NCI-H82 (cell line): ENCODE results near the gene ATP6V0E2.
"Not testable (repeated sequence)": the region's sequence is repeated elsewhere in the genome, so short reads cannot be mapped to it uniquely, and the experiment has no call there.

Source experiments
- DNase-seq: peaks from one replicate; lab custom pipeline; 2025; lab: John Stamatoyannopoulos, UW

ATP6V0E2 gene

DNA sequence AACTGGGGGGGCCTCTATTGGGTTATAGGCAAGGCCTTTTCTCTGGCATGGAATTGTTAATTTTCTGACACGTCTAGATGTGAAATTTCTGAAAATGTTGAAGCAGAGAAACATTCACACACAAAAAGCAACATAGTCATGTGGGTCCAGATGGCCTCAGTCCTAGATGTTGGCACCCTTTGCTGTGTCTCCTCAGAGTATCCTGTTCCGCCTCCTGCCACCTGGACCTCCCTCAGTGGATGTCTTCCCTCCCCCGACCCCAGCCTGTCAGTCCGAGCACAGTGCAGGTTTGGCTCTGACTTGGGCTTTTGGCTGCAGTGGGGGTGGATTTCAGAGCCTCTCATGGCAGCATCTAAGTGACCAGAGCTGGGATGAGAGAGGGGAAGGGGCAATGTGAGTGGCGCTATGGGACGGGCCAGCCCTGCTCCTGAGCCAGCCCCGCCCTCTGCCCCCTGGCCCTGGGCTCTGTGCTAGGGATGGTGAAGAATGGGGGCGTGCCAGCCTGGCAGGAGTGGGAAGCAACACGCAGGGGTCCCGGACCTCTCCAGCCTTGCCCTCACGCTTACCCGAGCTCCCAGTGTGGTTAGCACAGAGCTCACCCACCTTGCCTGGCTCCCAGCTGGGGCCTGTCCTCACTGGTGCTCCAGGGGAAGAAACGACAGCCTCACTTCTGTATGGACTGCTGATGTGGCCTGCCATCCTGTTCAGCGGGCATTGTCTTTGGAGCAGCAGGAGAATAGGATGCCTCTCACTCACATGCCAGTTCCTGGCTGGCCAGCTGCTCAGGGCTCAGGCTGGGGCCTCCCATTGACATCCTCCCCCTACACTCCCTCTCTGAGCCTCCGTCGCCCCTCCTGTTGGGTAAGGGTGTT, 6.2 kb downstream of the ATP6V0E2 start:
- peak; percentile 51 for DNase-seq

DNA sequence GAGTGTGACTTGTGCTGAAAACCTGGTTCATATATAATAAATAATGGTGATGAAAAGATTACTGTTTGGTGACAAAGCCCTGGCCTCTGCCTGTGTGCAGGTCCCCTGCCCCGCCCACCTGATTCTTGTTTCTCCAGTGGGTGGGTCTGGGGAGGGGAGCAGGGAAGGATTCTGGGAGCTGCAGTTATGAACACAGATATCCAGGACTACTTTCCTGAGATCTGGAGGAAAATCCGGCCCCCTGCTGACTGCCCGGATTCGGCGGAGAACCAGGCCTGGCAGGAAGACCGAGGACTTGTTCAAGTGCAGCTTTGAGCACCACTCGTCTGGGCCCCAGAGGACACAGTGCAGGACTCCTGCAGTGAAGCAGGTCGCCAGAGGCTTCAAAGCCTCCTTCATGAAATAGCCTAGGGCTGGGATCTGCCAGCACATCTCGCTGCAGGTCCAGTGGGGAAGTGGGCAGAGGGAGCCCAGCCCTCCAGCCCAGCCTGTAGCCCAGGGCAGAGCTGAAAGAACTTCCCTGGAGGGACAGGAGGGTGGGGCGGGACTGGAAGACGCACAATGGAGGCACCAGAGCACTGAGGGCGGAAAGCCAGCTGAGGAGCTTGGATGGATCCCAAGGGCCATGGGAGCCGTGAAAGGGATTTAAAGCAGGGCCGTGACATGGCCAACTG, 7.0 kb downstream of the ATP6V0E2 start:
- DNase-seq: no peak

DNA sequence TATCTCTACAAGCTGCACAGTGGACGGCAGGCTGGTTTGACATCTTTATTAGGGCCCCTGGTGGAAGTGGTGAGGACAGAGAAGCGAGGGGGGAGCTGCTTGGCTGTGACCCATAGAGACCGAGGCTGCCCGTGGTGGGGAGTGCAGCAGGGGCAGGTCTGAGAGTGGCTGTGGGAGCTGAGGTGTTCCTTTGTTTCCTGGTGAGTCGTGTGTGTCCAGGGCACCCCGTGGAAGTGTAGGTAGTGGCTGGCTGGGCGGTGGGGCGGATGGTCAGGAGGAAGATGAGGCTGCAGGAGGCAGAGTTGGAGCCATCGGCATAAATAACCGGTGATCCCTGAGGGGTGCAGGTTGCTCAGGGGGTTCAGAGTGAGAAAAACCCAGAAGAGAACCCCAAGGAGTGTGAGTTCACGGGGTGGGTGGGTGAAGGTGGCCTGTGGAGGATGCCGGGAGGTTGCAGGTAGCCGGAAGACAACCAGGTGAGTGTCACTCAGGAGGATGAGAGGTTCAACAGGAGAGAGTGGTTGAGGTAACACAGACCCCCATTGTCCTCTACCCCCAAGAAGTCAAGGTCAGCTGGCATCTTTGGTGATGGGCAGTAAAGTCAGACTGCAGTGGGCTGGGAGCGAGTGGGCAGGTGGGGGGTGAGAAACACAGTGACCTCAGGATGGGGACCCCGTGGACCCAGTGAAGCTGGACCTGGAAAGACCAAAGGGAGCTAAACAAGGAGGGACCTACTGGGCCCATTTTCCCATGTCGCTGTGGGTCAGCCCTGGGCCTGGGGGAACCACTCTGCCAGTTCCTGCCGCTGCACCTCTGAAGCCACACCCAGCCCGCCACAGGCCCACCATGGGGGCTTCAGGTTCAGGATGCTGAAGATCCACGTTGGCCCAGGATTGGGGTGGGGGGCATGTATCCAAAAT, 7.8 kb downstream of the ATP6V0E2 start:
- no peak for DNase-seq

DNA sequence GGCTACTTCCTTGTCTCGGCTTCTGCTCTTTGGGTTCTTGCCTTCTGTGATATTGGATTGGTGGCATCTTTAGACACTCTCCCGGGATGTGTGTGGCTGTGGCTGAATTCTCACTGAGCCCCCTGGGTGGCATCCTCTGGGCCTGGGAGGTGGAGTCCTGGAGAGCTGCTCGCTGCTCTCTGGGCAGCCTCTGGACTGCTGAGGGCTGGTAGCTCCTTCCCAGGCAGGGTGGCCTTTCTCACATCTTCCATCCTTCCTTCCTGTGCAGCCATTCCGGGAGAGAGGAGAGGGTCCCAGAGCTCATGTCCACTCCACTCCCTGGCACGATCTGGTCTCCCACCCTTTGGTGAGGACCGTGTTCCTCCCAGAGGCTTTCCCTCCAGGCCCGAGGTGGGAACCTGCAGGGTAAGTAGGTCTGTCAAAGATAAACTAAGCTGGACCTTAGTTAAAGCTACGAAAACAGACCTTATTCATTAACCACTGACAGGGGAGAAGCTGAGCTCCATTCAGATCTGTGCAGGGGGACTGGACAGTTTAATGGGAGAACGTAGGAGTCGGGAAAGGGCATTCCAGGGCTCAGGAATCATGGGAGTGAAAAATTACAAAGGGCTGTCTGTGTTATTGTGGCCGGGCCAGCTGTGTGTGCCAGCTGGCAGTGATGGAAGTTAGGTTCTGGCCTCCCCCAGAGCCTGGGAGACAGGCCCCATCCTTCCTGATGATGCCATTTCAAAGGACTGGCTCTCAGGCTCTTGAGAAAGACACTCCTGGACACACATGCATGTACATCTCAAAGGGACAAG, 8.7 kb downstream of the ATP6V0E2 start:
- DNase-seq: no peak

DNA sequence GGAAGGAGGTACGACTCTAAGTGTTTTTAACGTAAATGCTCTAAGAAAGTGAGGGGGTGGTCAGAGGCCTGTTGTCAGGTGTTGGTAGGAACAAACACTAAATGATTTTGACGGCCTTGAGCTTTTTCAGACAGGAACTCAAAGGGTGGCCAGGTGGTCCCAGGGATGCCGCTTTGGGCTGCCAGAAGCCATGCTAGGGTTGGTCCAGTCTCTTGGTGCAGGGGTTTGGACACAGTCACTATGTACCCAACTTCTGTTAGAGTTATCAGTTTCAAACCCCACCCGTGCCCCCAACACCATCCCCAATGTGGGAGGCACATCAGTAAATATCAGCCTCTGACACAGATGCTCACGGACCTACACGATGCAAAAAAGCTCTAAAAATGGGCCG, 9.3 kb downstream of the ATP6V0E2 start:
- no peak for DNase-seq

DNA sequence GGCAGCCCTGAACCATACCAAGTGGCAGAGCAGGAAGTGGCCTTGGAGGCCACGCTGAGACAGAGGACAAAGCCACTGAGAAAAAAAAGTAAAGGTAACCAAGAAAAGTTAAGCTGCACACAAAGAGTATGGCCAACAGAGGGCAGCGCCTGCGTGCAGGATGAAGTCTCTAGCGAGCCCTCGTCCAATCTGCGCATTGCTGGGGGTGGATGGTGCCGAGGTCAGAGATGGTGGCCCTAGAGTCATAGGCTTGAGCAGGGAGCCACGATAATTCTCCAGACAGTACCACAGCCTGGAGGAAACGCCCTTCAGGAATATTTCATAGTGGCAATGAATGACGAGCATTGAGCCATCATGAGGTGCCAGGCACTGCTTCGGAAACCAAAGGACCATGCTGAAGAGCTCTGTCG, 9.7 kb downstream of the ATP6V0E2 start:
- peak; percentile 83 for DNase-seq

DNA sequence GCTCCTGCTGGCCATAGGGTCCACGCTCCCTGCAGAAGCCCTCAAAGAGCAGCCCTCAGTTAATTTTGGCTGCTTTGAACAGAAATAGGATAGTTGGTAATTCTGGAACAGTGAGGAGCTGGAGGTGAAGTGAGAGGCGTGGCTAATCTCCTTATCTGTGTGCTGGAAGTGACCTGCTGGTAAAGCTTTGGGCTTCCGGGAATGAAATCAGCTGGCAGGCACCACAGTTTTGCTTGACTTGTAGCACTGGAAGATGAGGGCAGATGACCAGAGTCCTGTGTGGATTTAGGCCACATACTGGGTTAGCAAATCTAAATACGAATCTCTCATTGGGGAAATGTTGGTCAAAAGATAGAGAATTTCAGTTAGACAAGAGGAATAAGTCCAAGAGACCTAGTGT, 10.2 kb downstream of the ATP6V0E2 start:
- no peak for DNase-seq

DNA sequence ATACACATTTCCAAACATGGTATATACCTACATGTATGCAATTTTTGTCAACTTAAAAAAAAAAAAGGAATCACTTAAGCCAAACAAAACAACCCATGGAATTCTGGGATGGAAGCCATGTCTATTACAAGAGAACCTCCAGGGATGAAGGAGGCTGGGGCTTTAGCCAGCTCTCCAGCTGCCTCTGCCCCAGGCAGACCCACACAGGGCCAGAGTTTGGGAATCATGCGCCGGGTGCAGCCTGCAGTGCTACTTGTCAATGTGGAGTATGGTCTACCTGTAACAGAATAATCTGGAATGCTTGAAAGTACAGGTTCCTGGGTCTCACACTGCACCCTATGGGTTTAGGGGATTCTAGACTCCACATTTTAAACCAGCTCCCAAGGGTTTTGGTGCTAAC, 10.8 kb downstream of the ATP6V0E2 start:
- DNase-seq: no peak

DNA sequence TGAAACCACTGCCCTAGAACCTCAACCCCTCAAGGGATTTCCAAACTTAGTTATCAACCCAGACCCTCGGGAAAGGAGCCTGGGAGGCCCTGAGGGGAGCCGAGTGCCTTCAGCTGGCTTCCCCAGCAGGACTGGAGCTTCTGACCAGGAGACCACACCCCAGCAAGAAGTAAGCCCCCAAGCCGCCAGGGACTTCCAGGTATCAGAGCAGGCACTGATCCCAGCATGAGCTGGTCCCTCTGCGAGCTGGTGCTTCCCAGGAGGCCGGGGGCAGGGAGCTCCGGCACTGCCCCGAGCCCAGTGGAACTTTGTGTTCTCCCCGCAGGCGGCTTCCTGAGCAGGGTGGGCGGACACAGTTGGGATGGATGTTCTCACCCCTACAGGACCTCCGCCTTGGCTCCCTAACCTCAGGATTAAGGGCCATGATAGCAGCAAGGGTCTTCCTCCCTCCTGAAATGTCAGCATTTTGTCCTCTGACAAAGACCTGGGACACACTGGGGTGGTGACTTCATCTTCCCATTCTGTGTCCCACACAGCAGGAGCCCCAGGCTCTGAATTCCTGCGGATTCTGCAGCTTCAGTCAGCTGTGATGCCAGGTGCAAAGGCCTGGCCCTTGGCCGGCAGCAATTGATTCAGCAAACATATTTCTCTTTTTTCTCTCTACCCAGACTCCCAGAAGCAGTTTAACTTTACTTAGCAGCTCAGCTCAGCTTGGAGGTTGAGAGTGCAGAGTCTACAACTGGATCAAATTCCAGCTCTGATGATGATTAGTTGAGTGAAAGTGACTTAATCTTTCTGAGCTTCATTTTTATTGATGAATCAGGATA, 11.6 kb downstream of the ATP6V0E2 start:
- DNase-seq: no peak

DNA sequence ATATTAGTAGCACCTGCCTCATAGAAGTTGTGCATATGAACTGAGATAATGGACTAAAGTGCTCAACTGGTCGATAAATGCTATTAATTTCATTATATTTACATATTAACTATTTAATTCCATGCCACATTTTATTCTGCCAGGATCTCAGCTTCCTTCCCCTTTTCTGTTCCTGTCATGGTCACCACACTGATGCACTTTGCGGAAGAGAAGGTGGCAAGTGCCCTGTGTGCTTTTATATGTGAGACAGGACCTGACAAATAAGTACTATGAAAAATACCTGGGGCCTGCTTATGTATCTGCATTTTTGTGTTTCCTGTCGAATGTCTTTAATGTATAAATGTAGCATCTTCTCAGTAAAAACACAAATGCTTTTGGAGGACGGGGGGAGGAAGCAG, 12.2 kb downstream of the ATP6V0E2 start:
- DNase-seq: no peak

DNA sequence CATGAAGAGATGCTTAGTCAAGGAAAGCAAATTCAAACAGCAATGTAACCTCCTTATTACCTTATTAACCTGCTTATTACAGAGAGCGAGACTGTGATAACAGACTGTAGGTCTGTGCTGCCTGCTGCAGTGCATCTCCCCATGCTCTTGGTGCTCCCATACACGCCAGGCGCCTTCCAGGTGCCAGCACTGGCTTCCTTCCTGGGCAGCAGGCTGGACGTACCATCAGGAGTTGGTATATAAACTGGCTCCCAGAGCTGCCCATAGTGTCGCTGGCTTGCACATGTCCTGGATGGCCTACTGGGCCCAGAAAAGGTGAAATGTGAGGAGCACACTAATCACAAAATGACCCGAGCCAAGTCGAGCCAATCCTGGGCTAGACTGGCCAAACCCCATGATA, 13.5 kb downstream of the ATP6V0E2 start:
- DNase-seq: no peak

DNA sequence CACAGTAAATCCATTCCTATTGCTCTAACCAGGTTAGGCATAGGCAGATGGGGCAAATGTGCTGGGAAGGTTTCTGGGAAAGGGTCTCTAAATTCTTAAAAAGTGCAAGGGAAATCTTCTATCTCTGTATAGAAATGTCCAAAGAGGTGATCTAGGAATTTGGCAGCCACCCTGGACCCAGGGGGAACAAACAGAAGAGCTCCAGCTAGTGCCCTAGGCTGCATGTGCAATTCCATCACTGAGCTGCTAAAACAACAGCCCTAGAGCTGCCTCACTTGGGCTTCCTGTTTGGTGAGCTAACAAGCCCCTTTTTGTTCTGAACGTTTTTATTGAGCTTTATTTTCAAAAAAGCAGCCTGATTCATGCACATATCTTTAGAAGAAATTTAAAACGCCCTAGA, 16.9 kb downstream of the ATP6V0E2 start:
- DNase-seq: not testable (repeated sequence)

DNA sequence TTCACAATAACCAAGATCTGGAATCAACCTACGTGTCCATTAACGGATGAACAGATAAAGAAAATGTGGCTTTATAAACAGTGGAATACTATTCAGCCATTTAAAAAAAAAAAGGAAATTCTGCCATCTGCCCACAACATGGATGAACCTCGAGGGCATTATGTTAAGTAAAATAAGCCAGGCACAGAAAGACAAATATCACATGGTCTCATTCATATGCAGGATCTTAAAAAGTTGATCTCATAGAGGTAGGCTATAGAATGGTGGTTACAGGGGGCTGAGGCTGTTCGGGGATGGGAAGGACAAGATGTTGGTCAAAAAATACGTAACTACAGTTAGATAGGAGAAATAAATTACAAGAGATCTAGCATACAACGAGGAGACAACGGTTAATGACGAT, 21.2 kb downstream of the ATP6V0E2 start:
- not testable (repeated sequence) for DNase-seq

DNA sequence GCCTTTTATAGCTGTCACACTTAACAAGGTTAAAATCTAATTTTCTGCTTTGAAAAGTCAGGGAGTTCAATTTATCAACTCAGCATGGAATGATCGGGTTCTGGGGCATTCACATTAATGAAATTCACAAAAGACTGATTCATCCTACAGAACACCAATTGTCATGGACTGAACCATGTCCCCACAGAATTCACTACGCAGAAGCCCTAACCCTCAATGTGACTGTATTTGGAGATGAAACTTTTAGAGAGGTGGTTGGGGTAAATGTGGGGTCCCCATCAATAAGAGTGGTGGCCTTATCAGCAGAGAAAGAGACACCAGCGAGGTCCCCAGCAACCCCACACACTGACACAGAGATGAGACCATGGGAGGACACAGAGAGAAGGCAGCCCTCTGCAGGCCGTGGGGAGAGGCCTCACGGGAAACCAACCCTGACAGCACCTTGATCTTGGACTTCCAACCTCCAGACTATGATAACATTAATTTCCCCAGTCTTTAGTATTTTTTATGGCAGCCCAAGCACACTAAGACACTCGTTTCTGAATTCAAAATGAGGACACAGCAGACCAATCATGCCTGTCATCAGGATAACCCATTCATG, 34.1 kb downstream of the ATP6V0E2 start:
- not testable (repeated sequence) for DNase-seq

DNA sequence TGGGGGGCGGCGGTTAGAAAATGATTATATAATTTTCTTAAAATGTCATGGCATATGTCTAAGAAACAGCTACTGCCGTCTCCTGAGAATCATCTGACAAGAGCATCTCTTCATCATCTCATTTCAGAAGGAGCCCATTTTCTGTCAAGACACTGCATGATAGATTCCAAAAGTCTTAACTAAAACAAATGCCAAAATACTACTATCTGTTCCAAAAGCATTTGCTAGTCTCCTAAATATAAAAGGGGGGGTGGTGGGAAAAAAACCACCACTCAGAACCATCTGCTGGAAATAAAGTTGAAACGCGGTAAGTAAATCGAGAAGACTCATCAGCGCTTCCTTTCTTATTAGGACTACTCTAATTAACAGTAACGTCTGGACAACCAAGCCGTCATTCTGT, 36.5 kb downstream of the ATP6V0E2 start:
- not testable (repeated sequence) for DNase-seq

DNA sequence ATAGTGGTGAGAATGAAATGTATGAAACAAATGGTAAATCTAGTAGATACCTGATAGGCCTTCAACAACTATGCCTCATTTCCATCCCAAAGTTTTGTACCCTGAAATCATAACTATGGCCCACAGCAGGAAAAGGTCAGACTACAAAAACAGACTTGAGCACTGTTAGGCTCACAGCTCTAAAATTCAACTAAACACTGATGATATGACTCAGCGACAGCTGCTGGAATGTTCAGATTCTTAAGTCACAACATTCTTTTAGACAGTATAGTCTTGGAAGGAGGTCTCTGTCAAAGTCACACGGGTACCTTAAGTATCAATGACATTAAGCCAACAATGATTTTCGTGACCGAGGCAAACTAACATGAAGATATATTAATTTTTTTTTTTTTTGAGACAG, 38.4 kb downstream of the ATP6V0E2 start:
- not testable (repeated sequence) for DNase-seq

DNA sequence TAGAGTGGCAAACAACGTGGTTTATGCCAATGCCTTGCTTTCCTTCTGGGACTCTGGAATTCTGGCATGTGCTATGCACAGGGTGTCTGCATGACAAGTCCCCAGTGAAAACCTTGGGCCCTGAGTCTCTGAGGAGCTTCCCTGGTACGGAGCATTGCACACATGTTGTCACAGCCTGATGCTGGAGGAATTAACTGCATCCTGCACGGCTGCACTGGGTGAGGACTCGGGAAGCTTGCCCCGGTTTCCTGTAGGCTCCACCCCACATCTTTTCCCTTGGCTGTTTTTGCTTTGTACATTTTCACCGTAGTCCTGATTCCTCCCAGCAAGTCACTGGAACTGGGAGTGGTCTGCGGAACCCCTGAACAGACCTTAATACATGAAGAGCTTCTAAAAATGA, 52.6 kb downstream of the ATP6V0E2 start:
- DNase-seq: peak; percentile 4
